NCI-H1105 (cell line): ENCODE data around the gene EFL1.
"Not testable (repeated sequence)": the region's sequence is repeated elsewhere in the genome, so short reads cannot be mapped to it uniquely, and the experiment has no call there.

Experiments
- DNase-seq: peaks from one replicate; lab custom pipeline; 2025; lab: John Stamatoyannopoulos, UW

The EFL1 gene

DNA sequence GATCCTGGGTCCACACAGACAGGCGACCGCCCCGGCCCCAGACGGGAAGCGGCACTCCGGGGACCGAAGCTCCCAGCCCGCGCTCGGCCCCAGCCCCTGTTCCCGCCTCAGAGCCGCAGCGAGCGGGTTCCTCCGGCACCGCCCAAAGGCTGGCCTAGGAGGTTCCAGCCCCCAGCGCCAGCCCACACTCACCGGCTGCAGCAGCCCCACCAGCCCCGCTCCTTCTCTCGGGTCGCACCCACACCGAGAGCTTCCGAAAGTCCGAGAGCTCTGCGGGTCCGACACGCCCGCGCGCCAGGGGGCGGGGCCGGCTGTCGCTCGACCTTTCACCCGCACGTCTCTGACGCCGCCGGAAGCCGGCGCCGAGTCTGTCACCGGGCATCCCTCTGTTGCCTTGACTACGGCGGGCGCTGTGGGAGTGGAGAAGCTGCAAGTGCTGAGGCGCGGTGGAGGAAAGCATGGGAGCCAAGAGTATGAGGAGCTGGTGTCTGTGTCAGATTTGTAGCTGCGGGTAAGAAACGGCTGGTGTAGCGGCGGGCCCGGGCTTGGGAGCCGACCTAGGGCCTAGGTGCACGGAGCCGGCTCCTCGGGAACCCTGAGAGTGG lies at the start of gene EFL1, which contains the start of gene SAXO2:
Gene EFL1, minus strand, starts transcription at position 313 of the 605 bp plus-strand sequence. CDS start 956 bp downstream, outside the sequence.
Gene SAXO2, plus strand, starts transcription at position 397 of the 605 bp plus-strand sequence. Its CDS starts 62 bp downstream, at position 459.
- peak; percentile 66 for DNase-seq

DNA sequence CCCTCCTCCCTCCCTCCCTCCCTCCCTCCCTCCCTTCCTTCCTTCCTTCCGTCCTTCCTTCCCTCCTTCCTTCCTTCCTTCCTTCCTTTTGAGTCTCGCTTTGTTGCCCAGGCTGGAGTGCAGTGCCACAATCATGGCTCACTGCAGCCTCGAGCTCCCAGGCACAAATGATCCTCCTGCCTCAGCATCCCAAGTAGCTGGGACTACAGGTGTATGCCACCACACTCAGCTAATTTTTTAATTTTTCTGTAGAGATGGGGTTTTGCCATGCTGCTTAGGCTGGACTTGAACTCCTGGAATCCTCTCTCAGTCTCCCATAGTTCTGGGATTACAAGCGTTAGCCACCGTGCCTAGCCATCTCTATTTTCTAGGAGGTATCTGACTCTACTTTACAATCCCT lies 48.8 kb upstream of the EFL1 start:
- not testable (repeated sequence) for DNase-seq

DNA sequence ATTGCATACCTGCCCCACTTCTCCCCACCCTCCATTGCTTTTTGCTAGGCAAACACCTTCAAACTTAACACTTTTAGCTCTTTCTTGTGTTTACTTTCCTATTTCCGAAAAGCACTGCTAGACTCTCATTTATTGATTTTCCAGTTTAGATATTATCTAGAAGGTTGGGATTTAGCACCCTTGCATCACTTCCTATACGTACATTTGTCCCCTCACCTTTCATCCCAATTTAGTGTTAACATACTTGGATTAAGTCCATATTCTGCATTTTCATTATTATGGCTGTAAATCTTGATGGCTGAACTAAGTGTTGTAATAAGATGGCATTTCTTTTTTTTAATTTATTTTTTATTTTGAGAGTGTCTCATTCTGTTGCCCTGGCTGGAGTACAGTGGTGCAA lies 47.3 kb upstream of the EFL1 start:
- no peak for DNase-seq

DNA sequence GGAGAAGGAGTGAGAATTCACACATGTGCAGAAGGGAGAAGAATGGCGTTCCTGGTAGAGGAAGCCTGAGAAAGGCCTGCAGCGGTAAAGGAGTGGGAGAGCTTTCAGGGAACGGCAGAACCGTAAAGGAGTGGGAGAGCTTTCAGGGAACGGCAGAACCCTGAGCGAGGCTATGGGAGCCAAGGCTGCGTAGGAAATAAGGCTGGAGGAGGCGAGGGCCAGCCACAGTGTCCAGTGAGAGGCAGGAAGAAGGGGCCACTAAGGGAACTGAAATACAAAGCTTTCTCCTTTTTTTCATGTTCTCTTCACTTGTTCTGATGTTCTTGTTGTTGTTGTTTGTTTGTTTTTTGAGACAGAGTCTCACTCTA lies 45.2 kb upstream of the EFL1 start:
- DNase-seq: no peak

DNA sequence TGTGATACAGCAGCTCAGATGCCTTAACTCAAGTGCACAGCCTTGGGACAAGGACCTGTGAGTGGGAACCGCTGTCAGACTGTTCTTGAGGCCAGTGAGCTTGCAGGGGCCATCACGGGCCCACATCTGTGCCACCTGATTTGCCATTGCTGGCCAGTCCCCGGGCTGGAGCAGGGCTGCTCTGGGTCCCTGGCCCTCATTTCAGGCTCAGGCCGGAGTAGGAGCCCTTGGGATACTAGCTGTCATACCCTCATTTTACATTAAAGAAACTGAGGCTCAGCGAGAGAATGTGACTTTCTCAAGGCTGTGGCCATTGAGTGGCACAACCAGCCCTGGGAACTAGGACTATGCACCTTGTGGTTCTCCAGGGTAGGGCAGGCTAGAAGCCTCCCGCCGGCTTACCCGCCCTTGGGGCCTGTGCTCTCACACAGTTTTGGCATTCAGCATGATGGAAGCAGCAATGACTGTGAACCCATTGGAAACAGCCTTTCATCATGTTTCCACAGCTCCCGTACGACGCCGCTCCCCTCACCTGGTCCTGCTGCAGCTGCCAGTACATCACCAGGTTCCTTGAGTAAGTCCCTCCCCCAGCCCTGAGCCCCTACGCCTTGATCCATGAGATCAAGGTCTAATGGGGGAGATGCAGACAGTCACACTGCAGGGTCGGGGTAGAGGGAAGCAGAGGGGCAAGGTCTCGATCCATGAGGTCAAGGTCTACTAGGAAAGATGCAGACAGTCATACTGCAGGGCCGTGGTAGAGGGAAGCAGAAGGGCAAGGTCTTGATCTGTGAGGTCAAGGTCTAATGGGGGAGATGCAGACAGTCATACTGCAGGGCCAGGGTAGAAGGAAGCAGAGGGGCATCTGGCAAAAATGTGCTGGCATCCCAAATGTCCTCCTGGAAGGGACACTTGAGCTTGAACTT lies 44.5 kb upstream of the EFL1 start:
- DNase-seq: no peak

DNA sequence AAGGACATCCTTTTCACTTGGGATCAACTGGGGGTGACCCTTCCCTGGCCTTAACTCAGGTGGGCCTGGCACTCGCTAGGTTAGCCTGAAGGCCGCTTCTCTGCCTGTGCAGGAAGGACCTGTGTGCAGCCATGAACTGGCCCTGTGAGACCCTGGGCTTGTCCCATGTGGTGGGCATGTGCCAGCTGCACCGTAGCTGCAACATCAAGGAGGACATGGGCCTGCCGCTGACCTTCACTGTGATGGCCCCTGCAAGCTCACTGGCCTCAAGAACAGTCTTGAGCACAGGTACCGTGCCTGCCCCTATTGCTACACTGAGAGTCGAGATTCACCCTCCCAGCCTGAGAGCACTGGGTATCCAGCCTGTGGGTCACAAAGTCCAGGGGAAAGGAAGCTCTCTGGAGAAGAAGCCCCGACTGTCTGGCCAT lies 43.1 kb upstream of the EFL1 start:
- no peak for DNase-seq

DNA sequence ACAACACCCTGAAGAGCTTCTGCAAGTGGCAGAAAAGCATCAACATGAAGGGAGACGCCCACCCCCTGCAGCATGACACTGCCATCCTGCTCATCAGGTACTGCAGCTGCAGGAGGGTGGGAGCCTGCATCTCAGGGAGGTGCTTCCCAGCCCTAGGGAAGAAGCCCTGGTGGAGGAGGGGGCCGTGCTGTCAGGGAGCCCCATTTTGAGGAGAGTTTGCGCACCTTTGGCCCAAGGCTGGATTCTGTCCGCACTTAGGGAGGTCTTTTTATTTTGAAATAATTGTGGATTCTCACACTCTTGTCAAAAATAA lies 42.2 kb upstream of the EFL1 start:
- DNase-seq: no peak

DNA sequence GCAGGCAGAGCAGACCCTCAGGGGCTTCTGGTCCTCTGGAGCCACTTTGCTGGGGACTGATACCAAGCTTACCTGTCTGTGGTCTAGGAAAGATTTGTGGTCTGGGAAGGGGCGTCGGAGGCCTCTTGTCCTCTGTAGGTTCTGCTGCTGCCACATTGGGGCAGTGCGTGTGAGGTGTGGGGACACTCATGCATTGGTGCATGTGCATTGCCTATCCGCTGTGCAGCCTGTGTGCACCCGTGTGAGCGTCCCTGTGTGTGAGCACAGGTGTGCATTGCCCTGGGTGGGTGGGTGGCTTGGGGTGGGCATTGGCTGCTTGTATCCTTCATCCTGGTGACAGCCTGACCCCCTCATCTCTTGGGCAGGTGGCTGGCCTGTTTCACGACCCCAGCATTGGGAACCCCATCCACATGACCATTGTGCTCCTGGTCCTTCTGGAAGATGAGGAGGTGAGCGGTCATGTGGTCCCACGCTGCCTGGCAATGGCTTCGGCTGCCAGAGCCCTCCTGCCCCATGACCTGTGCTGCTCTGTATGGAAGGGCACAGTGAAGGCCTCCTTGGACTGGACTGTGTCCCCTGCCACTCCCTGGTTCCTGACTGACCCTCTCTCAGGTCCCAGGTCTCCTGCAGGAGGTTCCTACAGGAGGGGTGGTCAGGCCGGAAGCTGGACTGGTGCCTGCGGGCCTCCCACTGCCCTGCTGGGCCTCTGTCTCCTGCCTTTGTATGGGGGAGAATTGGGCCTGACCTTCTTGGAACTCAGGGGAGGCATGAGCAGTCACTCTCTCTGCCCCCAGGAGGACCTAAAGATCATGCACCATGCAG lies 41.6 kb upstream of the EFL1 start:
- no peak for DNase-seq

DNA sequence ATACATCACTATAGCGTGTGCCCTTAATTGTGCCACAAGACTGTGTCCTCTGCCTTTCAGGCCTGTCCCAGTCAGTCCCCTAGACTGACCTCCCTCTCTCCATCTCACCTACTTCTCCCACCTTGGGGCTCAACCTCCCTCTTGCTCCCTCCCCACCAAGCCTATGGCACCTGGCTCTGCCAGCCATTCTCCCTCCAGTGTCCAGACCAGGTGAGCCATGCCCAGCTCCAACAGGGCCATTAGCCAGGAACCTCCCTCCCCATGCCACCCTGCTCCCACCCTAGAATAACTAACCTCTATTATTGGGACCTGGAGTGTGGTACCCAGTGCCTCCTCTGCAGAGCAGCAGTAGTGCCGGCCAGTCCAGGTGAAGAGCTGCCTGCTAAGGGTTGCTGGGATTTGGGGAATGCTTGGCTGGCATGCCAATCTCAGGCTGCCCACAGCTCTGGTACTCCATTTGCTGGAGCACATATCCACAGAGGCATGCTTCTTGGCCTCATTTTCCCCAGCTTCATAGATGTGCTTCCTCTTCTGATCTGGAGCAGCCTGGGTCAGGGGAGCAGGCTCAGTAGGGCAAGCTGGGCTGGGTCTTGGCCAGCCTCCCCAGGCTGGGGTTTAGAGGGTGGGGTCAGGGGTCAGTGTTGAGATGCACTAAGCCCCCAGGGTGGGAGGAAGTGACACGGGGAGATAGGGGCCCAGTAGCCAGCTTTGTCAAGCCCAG lies 38.9 kb upstream of the EFL1 start:
- DNase-seq: no peak

DNA sequence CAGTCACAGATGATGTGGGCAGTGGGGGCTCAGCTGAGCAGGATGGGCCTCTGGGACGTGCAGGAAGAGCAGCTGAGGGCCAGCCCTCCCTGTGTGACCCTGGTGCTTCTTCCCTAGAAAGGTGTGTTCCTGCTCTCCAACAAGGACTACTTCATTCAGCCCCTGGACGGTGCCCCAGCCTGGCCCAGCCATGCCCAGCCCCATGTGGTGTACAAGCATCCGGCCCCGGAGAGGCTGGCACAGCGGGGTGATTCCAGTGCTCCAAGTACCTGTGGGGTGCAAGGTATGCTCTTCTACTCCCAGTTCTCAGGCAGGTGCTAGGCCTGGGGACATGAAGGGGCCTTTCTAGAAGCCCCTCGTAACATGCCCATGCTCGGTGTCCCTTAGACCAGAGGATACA lies 38.3 kb upstream of the EFL1 start:
- no peak for DNase-seq

DNA sequence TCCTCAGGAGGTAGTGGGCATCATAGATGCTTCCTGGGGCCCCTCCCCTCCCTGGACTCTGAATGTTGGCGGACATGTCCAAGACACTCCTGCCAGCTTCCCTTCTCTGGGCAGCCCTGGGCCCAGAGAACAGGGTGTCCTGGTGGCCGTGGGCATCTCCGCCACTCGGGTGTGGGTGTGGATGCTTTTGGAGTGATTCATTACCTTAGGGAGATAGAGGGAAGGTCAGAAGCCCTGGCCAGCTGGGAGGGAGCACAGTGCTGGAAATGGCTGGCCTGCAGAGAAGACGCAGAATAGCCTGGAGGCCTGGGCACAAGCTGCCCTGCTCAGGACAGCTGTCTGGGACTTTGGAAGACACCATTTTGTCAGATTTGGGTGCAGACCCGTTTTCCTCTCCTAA lies 37.8 kb upstream of the EFL1 start:
- DNase-seq: not testable (repeated sequence)

DNA sequence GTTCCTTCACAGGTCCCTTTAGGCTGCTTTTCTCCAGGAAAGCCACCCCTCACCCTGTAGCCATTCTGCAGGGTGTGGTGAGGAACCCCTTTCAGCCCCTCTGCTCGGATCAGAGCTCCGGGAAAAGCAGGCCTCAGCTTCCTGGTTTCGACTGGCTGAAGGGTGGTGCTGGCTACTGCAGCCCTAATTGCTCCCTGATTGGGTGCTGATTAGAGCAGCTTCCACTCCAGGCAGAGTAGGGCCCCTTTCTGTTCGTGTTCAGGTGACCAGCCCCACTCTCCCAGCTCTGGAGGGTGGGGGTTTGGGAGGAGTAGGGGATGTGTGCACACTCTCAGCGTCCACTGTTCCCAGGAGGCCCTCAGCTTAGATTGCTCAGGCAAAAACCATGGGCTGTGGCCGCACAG lies 37.0 kb upstream of the EFL1 start:
- not testable (repeated sequence) for DNase-seq

DNA sequence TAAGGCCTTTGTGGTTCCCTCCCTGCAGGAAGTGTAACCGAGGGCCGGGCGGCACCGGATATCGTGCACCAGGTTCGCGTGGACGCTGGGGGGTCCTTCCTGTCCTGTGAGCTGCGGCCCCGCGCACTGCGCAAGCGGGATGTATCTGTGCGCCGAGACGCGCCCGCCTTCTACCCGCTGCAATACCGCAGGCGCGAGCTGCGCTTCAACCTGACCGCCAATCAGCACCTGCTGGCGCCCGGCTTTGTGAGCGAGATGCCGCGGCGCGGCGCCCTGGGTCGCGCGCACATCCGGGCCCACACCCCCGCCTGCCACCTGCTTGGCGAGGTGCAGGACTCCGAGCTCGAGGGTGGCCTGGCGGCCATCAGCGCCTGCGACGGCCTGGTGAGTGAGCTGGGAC lies 36.0 kb upstream of the EFL1 start:
- no peak for DNase-seq

DNA sequence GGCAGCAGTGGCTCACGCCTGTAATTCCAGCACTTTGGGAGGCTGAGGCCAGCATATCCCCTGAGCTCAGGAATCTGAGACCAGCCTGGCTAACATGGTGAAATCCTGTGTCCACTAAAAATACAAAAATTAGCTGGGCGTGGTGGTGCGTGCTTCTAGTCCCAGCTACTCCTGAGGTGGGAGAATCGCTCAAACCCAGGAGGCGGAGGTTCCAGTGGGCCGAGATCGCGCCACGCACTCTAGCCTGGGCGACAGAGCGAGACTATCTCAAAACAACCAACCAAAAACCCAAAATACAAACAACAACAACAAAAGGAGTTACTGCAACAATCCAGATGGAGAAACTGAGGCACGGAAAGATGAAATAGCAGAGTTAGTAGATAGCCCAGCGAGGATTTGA lies 35.5 kb upstream of the EFL1 start:
- no peak for DNase-seq

DNA sequence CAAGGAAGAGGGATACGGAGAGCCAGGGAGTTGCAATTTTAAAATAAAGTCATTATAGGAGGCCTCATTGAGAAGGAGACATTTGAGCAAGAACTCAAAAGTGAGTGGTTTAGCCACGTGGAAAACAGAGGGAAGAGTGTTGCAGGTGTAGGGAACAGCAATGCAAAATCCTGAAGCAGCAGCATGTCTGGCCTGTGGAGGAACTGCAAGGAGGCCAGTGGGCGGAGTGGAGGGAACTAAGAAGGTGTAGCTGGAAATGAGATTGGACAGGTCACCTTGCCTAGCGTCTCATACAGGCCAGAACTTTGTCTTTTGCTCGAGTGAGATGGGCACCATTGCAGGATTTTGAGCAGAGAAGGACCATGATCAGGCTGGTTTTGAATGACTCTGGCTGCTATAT lies 35.0 kb upstream of the EFL1 start:
- DNase-seq: no peak

DNA sequence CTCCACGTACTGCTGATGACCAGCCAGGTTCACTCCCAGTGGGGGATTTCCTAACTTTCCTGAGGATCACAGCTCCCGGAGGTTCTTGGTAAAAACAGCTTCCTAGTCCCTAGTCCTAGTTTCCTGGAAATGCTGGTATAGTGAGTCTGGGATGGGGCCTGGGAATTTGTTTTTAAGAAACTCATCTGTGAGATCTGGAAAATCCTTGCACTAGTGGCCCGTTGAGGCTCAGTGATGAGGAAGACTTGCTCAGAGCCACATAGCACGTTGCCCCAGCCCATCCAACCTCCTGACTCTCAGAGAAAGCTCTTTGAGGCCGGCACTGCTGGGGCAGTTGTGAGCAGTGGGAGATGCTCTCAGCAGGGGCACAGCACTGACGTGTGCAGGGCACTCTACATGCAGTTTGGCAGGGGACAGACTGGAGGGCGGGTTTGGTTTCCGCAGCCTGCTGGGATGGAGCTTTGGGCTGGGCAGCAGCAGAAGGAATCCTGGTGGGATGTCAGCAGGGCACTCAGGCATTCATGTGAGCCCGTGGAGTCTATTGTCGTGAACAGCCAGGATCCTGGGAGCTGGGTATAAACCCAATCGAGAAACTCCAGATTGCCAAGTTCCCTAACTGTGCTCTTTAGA lies 31.6 kb upstream of the EFL1 start:
- no peak for DNase-seq

DNA sequence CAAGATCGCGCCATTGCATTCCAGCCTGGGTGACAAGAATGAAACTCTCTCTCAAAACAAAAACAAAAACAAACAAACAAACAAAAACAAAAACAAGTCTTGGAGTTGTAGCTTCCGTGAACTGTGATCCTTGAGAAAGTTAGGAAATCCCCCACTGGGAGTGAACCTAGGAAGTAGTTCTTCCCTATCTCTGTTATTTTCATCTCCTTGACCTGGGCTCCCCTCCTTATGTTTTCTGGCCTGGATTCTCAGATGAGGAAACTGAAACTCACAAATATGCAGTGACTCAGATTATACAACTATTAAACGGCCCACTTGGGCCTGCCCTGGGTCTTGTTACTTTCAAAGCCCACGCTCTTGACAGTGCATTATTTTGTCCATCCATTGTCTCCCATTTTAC lies 29.7 kb upstream of the EFL1 start:
- DNase-seq: no peak

DNA sequence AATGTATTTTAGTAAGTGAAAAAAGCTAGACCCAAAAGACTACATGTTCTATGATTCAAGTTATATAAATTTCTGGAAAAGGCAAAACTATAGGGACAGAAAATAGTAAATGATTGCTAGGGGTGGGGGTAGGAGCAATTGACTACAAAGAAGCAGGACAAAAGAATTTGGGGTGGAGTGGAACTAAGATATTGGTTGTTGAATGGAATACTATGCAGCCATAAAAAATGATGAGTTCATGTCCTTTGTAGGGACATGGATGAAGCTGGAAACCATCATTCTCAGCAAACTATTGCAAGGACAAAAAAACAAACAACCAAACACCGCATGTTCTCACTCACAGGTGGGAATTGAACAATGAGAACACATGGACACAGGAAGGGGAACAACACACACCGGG lies 25.7 kb upstream of the EFL1 start:
- DNase-seq: not testable (repeated sequence)

DNA sequence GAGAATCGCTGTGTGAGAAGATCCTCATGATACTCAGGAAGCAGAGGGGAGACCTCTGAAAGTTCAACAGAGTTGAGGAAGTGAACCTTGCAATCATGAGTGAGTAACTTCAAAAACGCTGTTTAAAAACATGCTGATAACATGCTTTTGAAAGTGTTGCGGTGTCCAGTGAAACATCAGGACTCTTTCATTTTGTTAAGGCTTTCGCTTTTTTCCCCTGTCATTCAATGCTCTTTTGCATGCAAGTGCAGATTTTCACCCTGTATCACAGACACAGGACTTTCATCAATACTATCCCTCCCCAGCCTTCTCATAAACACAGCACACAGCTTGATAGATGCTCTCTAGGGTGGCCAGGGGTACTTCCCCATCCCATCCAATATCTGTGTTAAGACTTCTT lies 23.9 kb upstream of the EFL1 start:
- DNase-seq: not testable (repeated sequence)

DNA sequence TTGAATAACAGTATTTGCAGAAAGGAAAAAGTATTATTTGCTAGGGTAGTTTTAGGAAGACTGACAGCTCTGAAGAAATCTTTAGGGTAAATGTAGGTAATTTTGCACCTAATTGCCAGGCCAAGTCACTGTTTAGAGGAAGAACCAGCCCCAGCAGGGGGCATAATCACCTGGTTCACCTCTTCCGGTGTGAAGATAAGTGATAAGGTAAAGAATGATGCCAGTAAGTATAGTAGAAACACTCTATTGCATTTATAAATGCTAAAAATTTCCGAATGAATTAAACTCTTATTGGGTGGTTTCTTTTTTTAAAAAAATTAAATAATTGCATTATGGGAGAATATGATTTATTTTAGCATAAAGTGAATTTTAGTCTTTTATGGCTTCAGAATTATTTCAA lies 21.8 kb upstream of the EFL1 start:
- not testable (repeated sequence) for DNase-seq

DNA sequence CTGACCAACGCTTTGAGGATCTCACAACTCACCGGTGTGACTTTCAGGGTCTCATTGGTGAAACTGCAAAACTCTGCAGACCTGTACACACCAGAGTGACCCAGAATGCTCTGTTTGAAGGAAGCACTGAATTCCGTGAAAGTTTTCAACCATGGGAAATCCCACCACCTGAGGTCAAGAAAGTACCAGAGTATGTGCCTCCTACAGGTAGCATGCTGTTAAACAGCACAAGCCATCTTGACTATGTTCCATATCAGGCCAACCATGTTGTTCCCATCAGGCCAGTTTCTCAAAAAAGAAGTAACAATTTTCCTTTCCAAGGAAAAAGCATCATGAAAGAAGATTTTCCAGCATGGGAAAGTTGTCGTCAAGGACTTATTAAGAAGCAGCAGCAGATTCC lies 19.9 kb upstream of the EFL1 start:
- not testable (repeated sequence) for DNase-seq

DNA sequence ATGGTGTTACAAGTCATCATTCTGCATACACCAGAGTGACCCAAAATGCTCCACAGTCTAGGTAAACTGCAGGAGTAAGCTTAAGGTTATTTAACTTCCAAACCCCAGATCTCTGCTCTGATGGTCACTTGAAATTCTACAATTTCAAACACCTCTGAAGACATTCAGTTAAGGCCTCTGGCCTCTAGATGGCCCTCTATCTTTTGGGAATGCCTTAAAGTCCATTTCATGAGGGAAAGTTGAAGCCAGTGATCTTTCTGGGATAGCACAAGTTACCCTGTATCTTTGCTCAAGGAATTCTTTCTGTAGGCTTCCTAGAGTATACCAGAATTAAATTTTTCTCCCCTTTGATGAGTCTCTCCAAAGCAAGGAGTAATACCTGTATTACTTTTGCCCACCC lies 18.7 kb upstream of the EFL1 start:
- DNase-seq: not testable (repeated sequence)
